ENCODE measurements around the gene ADGRG3.
"Not testable (repeated sequence)": the region's sequence is repeated elsewhere in the genome, so short reads cannot be mapped to it uniquely, and the experiment has no call there.

ADGRG3 gene

DNA sequence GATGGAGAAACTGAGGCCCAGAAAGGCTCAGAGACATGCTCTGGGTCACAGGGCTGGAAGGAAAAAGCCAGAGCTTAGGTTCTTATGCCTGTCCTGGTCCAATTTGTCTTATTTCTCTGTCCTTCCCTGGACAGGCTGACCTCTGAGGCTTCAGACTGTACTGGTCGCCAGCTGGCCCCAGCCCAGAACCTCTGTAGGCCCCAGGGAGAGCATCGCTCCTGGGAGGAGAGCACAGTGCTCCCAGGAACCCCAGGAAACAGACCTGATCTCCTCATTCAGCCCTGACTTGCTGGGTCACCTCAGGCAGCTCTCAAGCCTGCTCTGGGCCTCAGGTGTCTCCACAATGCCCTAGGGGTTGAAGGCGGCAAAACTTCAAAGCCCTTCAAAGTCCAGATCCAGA is 31.4 kb downstream of the ADGRG3 start:
- no peak for FAIRE-seq

- no peak for FAIRE-seq
Observed at GRCh38 chr16:57699899-57700298, 31.8 kb downstream of the ADGRG3 start.

GRCh38 chr16:57700781-57701551 is 32.9 kb downstream of the ADGRG3 start:
- no peak for FAIRE-seq

- no peak for FAIRE-seq
Observed at GRCh38 chr16:57701759-57702371, 33.8 kb downstream of the ADGRG3 start.

GRCh38 chr16:57703416-57704010 is 35.4 kb downstream of the ADGRG3 start:
- no peak for FAIRE-seq

GRCh38 chr16:57704011-57704904 is 36.2 kb downstream of the ADGRG3 start:
- FAIRE-seq, result no peak

DNA sequence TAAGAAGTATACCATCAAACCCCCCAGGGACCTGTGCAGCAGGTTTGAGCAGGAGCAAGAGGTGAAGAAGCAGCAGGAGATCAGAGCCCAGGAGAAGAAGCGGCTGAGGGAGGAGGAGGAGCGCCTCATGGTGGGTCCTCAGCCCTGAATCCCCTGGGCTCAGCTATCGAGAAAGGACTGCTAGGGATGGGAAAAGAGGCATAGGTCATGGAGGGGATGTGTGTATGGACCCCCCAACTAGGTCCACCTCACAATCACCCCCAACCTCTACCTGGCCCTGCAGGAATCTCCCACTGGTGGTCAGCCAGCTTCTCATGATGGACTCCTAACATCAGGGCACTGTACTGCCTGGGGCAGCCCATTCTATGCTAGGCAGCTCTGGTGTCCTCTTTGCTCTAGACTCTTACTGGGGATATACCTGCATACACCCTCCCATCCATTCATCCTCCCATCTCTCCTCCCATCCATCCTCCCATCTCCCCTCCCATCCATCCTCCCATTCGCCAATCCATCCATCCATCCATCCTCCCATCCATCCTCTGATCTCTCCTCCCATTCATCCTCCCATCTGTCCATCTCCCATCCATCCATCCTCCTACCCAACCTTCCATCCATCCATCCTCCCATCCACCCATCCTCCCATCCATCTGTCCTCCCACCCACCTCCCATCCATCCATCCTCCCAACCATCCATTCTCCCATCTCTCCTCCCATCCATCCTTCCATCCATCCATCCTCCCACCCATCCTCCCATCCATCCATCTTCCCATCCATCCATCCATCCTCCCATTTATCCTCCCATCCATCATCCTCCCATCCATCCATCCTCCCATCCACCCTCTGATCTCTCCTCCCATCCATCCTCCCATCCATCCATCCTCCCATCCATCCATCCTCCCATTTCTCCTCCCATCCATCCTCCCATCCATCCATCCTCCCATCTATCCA is 37.1 kb downstream of the ADGRG3 start:
- FAIRE-seq, result no peak

- no peak for FAIRE-seq
Observed at GRCh38 chr16:57706717-57707116, 38.6 kb downstream of the ADGRG3 start.

GRCh38 chr16:57707331-57707730 is 39.2 kb downstream of the ADGRG3 start:
- no peak for FAIRE-seq

DNA sequence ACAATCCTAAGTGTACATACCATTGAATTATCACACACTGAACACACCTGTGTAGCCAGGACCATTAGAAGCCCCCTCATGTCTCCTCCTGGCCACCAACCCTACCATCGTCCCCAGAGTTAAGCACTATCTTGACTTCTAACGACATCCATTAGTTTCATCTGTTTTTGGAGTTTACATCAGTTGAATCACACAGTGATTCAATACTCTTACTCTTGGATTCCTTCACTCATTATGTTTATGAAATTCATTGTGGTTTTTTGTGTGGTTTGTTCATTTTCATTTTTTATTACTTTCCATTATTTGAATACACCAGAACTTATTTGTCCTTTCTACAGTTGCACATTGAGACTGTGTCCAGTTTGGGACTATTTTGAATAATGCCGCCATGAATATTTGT is 40.1 kb downstream of the ADGRG3 start:
- no peak for FAIRE-seq

DNA sequence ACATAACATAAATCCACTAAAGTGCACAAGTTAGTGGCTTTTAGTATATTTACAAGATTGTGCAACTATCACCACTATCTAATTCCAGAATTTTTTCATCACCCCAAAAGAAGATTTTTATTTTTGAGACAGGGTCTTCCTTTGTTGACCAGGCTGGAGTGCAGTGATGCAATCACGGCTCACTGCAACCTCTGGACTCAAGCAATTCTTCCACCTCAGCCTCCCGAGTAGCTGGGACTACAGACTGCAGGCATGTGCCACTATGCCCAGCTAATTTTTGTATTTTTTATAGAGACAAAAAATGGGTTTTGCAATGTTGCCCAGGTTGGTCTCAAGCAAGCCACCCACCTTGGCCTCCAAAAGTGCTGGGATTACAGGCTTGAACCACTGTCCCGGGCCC is 41.6 kb downstream of the ADGRG3 start:
- no peak for FAIRE-seq

DNA sequence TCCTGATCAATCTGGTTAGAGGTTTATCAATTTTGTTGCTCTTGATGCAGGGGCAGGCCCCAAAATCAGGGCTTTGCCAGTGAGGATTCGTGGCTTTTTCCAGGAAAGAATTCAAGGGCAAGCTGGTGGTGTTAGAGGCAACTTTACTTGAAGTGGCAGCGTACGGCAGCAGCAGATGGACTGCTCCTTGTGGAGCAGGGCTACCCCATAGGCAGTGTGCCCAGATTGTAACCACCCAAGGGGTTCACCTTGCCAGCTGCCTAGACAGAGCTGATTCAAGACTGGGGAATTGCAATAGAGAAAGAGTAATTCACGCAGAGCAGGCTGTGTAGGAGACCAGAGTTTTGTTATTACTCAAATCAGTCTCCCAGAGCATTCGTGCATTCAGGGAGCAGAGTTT is 43.2 kb downstream of the ADGRG3 start:
- no peak for FAIRE-seq

- no peak for FAIRE-seq
Observed at GRCh38 chr16:57711993-57712392, 43.9 kb downstream of the ADGRG3 start.

GRCh38 chr16:57712569-57712968 is 44.5 kb downstream of the ADGRG3 start:
- not testable (repeated sequence) for FAIRE-seq

- FAIRE-seq, result no peak
Observed at GRCh38 chr16:57713596-57713995, 45.5 kb downstream of the ADGRG3 start.

- no peak for FAIRE-seq
Observed at GRCh38 chr16:57714047-57714446, 45.9 kb downstream of the ADGRG3 start.

- no peak for FAIRE-seq
Observed at GRCh38 chr16:57720142-57720575, 52.1 kb downstream of the ADGRG3 start.

GRCh38 chr16:57721356-57722209 is 53.5 kb downstream of the ADGRG3 start:
- no peak for FAIRE-seq

DNA sequence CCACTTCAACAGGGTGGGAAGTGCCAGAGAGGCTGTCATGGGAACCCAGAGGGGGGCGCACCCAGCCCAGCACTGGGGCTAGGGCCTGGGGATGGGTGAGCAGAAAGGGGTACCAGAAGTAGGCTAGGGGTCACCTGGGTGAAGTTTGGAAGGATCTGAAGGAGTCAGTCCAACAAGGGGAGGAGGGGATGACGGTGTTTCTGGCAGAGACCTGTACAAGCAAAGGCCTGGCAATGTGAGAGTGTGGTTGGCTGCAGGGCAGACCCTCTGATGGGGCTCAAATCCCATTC is 54.0 kb downstream of the ADGRG3 start:
- FAIRE-seq, result no peak

GRCh38 chr16:57722651-57723050 is 54.5 kb downstream of the ADGRG3 start:
- FAIRE-seq, result no peak

GRCh38 chr16:57723170-57723569 is 55.1 kb downstream of the ADGRG3 start:
- FAIRE-seq, result no peak

All from G401.6 (cell line).